ENCODE data around the gene ARID1B.

- no peak for TF ChIP-seq CTCF (IDR thresholded peaks at IDR 0.05; ENCODE audit: low read length)
- TF ChIP-seq EZH2 (optimal IDR thresholded peaks at IDR 0.05; ENCODE audit: low read depth, low read length) = no peak
Observed at GRCh38 chr6:157230910-157231309, 453.7 kb downstream of the ARID1B start.

All from MM.1S (cell line).